Fibroblast of upper back skin (primary cell): ENCODE data around the gene TIMP3.
"Not testable (repeated sequence)": the region's sequence is repeated elsewhere in the genome, so short reads cannot be mapped to it uniquely, and the experiment has no call there.

Experiments
- DNase-seq: peaks from one replicate; pipeline ENCODE4 v3.0.0-alpha.2; 2013

TIMP3 gene

DNA sequence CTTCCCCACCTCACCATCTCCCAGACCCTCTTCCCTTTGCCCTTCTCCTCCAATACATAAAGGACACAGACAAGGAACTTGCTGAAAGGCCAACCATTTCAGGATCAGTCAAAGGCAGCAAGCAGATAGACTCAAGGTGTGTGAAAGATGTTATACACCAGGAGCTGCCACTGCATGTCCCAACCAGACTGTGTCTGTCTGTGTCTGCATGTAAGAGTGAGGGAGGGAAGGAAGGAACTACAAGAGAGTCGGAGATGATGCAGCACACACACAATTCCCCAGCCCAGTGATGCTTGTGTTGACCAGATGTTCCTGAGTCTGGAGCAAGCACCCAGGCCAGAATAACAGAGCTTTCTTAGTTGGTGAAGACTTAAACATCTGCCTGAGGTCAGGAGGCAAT, 58.2 kb downstream of the TIMP3 start:
- DNase-seq = no peak

GRCh38 chr22:32861330-32861729, 59.8 kb downstream of the TIMP3 start:
- DNase-seq = no peak

DNA sequence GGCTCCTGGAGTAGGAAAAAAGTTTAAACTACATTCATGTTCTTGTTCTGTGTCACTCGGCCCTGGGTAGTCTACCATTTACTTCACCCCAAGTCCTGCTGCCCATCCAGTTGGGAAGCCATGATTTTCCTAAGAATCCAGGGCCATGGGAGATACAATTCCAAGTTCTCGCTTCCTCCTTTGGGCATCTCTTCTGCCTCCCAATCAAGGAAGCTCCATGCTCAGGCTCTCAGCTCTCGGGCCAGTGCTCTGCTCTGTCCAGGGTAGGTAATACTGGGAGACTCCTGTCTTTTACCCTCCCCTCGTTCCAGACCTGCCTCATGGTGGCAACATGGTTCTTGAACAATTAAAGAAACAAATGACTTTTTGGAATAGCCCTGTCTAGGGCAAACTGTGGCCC, 60.6 kb downstream of the TIMP3 start:
- no peak for DNase-seq

GRCh38 chr22:32862936-32863661, 61.6 kb downstream of the TIMP3 start:
- DNase-seq = no peak

GRCh38 chr22:32864041-32864440, 62.5 kb downstream of the TIMP3 start:
- no peak for DNase-seq

- DNase-seq = no peak
Measured at GRCh38 chr22:32864596-32864995, 63.1 kb downstream of the TIMP3 start.

- no peak for DNase-seq
Measured at GRCh38 chr22:32866953-32867352, 65.4 kb downstream of the TIMP3 start.

DNA sequence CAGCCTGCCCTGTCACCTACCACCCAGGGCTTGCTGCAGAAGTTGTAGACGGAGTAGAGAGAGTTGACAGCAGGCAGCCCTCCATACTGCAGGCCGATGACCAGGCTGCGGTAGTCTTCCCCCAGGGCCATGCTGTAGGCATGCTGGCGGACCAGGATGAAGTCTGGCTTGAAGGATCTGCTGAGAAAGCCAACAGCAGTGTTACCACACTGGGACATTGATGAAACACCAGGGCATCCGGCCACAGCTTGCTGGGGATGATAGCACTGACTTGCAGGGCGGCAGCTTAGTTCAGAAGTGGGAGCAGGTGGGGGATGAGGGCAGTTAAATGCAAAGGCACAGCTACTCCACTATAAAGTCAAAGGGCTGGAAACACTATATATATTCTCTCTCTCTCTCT, 67.4 kb downstream of the TIMP3 start:
- DNase-seq = no peak

GRCh38 chr22:32870474-32870873, 69.0 kb downstream of the TIMP3 start:
- no peak for DNase-seq

DNA sequence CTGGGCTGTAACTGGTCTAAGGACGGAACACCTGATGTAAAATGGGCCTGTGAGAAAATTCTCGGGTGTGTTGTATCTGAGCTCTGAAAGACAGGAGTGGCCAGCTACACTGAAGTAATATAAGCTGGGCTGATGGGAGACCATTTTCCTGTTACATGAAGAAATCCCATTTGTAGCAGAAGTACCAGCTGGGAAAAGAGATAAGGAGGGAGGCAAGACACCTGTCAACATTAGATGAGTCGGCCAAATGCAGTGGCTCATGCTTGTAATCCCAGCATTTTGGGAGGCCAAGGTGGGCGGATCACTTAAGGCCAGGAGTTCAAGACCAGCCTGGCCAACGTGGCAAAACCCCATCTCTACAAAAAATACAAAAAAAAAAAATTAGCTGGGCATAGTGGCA, 72.1 kb downstream of the TIMP3 start:
- not testable (repeated sequence) for DNase-seq

- no peak for DNase-seq
Measured at GRCh38 chr22:32874385-32874784, 72.9 kb downstream of the TIMP3 start.

DNA sequence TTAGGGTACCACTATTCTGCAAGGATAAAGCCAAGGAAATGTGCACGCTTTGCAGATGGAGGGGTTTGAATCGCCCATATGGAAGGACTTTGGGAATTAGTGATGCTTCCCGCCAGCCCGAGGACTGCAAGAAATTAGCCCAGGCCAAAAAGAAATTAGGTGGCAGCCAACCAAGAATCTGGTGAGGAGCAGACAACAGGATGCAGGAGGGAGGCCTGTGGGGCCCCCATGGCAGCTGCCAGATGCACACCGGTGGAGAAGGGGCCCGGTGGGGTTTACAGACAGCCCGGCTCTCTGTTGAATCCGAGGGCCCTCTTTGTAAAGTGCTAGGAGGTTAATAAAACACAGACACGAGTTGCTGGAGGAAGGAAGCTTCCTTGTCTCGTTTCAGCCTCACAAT, 73.5 kb downstream of the TIMP3 start:
- peak; percentile 28 for DNase-seq

DNA sequence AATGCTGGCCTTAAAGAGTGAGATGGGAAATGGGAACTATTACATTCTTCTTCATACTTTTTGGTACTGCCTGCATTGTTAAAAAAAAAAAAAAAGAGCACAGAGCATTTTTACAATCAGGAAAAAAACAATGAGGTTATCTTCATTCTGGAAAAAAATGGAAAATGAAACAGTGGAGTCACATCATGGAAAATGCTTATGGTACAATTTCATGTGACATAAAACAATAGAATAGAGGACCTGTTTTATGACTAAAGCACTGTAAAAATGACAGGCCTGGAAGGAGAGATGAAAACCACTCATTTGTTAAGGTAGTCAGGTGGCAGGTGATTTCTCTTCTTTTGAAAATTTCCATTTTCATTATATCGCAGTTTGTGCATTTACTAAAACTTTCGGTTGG, 75.0 kb downstream of the TIMP3 start:
- no peak for DNase-seq

DNA sequence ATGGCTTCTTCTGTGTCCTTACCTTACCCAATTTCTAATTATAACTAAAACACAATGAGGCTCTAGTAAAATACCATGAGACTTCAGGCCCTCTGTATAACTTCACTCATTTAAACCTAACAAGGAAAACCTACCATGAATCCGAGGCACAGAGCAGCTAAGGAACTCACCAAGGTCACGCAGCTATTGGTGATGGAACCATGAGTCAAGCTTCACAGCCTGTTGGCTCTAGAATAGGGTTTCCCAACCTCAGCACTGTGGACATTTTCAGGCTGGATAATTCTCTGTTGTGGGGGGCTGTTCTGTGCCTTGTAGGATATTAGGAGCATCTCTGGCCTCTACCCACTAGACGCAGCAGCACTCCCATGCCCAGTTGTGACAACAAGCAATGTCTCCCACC, 75.7 kb downstream of the TIMP3 start:
- DNase-seq = no peak

- no peak for DNase-seq
Measured at GRCh38 chr22:32879550-32879949, 78.0 kb downstream of the TIMP3 start.

DNA sequence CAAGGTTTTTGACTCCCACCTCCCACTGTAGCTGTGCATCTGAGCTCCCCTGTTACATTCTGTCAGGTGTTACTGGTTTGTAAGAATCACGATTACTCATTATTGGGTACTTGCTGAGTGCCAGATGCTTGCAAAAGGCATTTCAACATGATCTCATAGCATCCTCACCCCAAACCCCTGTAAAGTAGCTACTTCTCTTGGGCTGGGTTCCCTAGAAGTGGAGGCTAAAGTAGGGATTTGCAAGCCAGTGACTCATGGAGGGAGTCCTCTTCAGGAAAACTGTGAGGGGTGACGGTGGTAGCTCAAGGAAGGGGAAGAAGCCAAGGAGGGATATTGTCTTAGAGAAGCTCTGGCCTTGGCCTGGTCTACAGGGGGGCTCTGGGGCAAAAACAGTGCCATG, 78.6 kb downstream of the TIMP3 start:
- DNase-seq = peak; percentile 86

DNA sequence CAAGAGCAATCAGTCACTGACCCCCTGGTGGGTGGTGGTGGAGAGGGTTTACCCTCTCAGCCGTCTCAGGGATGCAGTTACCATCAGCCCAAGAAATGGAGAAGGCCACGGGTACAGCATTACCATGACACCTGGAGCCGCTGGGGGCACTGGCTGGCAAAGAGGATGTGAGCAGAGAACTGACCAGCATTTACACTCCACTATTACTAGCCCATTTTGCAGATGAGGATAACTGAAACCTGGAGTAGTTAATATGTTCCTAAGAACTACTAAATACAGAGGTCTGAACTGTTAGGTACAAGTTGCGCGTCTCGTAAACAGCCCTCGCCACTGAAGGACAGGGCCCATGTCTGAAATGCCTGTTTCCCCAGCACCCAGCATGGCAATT, 79.0 kb downstream of the TIMP3 start:
- DNase-seq = no peak

DNA sequence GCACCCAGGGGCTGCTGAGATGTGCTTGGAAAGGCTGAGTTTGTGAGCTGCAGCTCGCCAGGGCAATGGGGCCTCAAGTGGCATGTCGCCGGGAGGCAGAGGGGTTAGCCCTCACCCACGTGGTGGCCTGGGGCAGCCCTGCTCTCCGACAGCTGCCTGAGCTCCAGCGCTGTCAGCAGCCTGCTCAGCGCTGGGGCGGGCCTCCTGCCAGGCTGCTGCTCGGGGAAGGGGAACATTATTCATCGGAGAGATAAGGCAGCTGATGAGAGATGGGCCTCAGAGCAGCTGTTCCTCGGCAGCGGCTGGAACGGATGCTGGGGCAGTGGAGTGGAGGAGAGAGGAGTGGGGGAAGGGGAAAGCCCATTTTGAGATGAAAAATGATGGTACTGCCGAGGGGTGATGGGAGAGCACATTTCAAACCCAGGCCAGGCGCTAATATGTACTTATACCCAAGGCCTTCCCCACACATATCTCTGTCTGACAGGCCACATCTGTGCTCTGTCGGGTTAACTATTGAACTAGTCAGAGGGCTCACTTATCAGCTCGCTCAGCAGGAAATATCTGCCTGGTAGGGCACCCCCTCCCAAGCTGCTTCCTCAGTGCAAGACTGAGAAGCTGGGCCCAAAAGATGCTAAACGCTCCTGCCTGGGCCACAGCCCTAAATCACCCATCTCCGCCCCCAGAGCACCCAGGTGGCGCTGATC, 79.5 kb downstream of the TIMP3 start:
- DNase-seq = peak; percentile 94

GRCh38 chr22:32882360-32882755, 80.9 kb downstream of the TIMP3 start:
- no peak for DNase-seq

DNA sequence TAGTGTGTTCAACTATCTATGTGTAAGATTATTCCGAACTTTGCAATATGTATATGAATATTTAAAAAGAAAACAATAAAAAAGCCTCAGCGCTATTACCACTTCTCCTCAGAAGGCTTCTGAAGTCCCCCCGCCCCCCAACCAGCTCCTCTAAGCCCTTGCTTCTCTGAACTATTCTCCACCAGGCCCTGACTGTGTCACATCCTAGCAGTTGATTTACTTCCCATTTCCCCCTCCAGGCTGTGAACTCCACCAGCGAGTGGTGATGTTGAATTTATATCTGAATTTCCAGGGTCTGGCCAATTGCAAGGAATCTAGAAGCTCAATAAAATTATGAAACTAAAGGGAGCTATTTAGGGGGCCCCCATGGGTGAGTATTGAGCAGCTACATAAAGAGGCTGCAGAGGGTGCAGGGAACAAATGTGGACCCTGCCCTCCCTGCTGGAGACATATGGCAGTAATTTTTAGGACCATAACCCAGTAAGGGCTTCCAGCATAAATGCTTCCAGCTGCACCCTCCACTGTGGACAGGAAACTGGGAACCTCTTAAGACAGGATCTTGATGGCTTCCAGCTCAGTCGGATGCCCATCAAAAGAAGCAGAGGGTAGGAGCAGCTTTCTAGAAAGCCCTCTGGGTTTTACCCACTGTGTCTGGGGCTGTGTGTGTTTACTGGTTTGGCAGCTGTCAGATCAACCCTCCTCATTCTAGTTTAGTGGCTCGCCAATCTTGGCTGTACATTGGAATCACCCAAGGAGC, 81.4 kb downstream of the TIMP3 start:
- DNase-seq = no peak

- peak; percentile 10 for DNase-seq
Measured at GRCh38 chr22:32887324-32887980, 85.9 kb downstream of the TIMP3 start.

- no peak for DNase-seq
Measured at GRCh38 chr22:32888976-32889375, 87.5 kb downstream of the TIMP3 start.

GRCh38 chr22:32896891-32897290, 95.4 kb downstream of the TIMP3 start:
- no peak for DNase-seq
